GM12878 (cell line): ENCODE data around the gene POLR3F.

Experiments
- CTCF ChIP-seq, 3 experiments: IDR thresholded peaks in 2 of 3; conservative IDR thresholded peaks in 1 of 3; 2 replicates each; pipeline ENCODE4 v1.5.1; 2011; ENCODE audit warnings: low read depth in 3 of 3, low read length in 3 of 3, mild to moderate bottlenecking in 3 of 3, control low read depth in 2 of 3, moderate library complexity in 2 of 3, inconsistent platforms in 1 of 3, mixed read lengths in 1 of 3; ENCODE audit not compliant: control insufficient read depth in 2 of 3, insufficient read depth in 1 of 3; ENCODE audit errors: extremely low read depth in 1 of 3
- IRF3 ChIP-seq: fragments of 450-650 bp; IDR thresholded peaks from 2 replicates; pipeline ENCODE4 v1.6.1; 2014; ENCODE audit warnings: mild to moderate bottlenecking
- REST ChIP-seq: IDR thresholded peaks from 2 replicates; pipeline ENCODE4 v1.6.1; 2012; ENCODE audit warnings: mild to moderate bottlenecking, low read depth, low read length
- SMAD5 ChIP-seq: IDR thresholded peaks from 2 replicates; pipeline ENCODE4 v1.6.1; 2016; ENCODE audit warnings: antibody characterized with exemption, low read depth
- TCF12 ChIP-seq: IDR thresholded peaks from 2 replicates; pipeline ENCODE4 v1.6.1; 2011; ENCODE audit warnings: low read depth, mild to moderate bottlenecking, low read length
- TCF7 ChIP-seq: IDR thresholded peaks from 2 replicates; pipeline ENCODE4 v1.6.1; 2014; ENCODE audit warnings: antibody characterized with exemption, borderline replicate concordance
- ZBTB4 ChIP-seq: fragments of 450-650 bp; formaldehyde crosslinking; IDR thresholded peaks from 2 replicates; pipeline ENCODE4 v1.4.0; 2022; ENCODE audit warnings: mild to moderate bottlenecking, moderate library complexity
- ZNF217 ChIP-seq: fragments of 450-650 bp; IDR thresholded peaks from 2 replicates; pipeline ENCODE4 v1.6.1; 2017; ENCODE audit warnings: antibody characterized with exemption, mild to moderate bottlenecking
- ZNF687 ChIP-seq: fragments of 450-650 bp; IDR thresholded peaks from 2 replicates; pipeline ENCODE4 v1.6.1; 2017; ENCODE audit warnings: mild to moderate bottlenecking, moderate library complexity

GRCh38 chr20:18456600-18456999, 10.6 kb upstream of the POLR3F start:
- TF ChIP-seq REST (no peak), ZBTB4 (CRISPR knock-in tag) (no peak), IRF3 (no peak), CTCF (IDR thresholded peaks at IDR 0.05 in 2 of 3, conservative IDR thresholded peaks at IDR 0.05 in 1 of 3; ENCODE audit: control insufficient read depth in 2 of 3, extremely low read depth in 1 of 3, insufficient read depth in 1 of 3, low read depth in 3 of 3, low read length in 3 of 3) (no peak), SMAD5 (no peak), ZNF217 (no peak), ZNF687 (no peak), TCF7 (no peak), TCF12 (no peak)
